Panc1 (cell line): ENCODE results near the gene POLR3A. TPM values are rescaled to one million over a fixed set of nuclear protein-coding genes. Genes with fewer than 3 reads are reported as not detected.

ENCODE experiments used
- ATAC-seq: fragments of 200-7000 bp; cut with Tn5 transposase; 2 replicates; pipeline ENCODE4 v1.9.1; 2020; ENCODE audit warnings: mild to moderate bottlenecking, moderate library complexity
- BruUV-seq: library from RNA; stranded (reverse); fragments of 400-500 nt; replicated peaks from 2 replicates; lab custom pipeline; 2021; lab: Mats Ljungman, UMichigan
- CTCF ChIA-PET: fragments of 300-600 bp; sonication (Branson Sonifier 250); formaldehyde crosslinking; loops from one replicate; lab custom pipeline; 2022; ENCODE audit warnings: antibody characterized with exemption; lab: Charles Lee
- POLR2A ChIA-PET: fragments of 300-600 bp; sonication (Branson Sonifier 250); formaldehyde crosslinking; loops from one replicate; lab custom pipeline; 2022; ENCODE audit warnings: antibody characterized with exemption; lab: Charles Lee
- DNase-seq: peaks from one replicate; pipeline ENCODE4 v3.0.0-alpha.2; 2010; ENCODE audit warnings: low read depth, low spot score
- H3K27ac ChIP-seq: 2 replicates; pipeline ENCODE4 v1.5.1; 2011; ENCODE audit warnings: mild to moderate bottlenecking, low read length, inconsistent platforms
- H3K27me3 ChIP-seq: fragments of 200-500 bp; sonication (Bioruptor generic); 2 replicates; pipeline ENCODE4 v1.6.0; 2014; ENCODE audit warnings: low read length, inconsistent platforms; ENCODE audit not compliant: control insufficient read depth, insufficient read depth
- H3K36me3 ChIP-seq: fragments of 200-500 bp; sonication (Bioruptor generic); 2 replicates; pipeline ENCODE4 v1.5.1; 2014; ENCODE audit warnings: inconsistent platforms, mild to moderate bottlenecking, low read length, moderate library complexity; ENCODE audit not compliant: control insufficient read depth, insufficient read depth
- H3K4me1 ChIP-seq: 2 replicates; pipeline ENCODE4 v1.5.1; 2011; ENCODE audit warnings: inconsistent platforms, mild to moderate bottlenecking, low read length, moderate library complexity; ENCODE audit not compliant: control insufficient read depth, insufficient read depth
- H3K4me3 ChIP-seq, 2 experiments: 2 replicates each; pipeline ENCODE4 v1.5.1; 2011 to 2012; ENCODE audit warnings: low read depth in 2 of 2, low read length in 2 of 2, mild to moderate bottlenecking in 2 of 2, inconsistent platforms in 1 of 2, moderate library complexity in 1 of 2
- H3K9me3 ChIP-seq: fragments of 200-500 bp; sonication (Bioruptor generic); 2 replicates; pipeline ENCODE4 v1.5.1; 2014; ENCODE audit warnings: low read depth, mild to moderate bottlenecking, inconsistent platforms, low read length, moderate library complexity; ENCODE audit not compliant: control insufficient read depth, insufficient read depth
- CTCF ChIP-seq: fragments of 450-650 bp; IDR thresholded peaks from 2 replicates; pipeline ENCODE4 v1.5.1; 2017; ENCODE audit warnings: mild to moderate bottlenecking
- POLR2AphosphoS5 ChIP-seq: IDR thresholded peaks from 2 replicates; pipeline ENCODE4 v1.6.1; 2012; ENCODE audit warnings: mild to moderate bottlenecking, low read depth, low read length, moderate library complexity
- REST ChIP-seq, 2 experiments: IDR thresholded peaks; 2 replicates each; pipeline ENCODE4 v1.6.1; 2011 to 2012; ENCODE audit warnings: low read depth in 2 of 2, control low read depth in 1 of 2, low read length in 1 of 2, mild to moderate bottlenecking in 1 of 2, moderate library complexity in 1 of 2; ENCODE audit not compliant: insufficient read depth in 1 of 2
- SIN3A ChIP-seq: IDR thresholded peaks from 2 replicates; pipeline ENCODE4 v1.6.1; 2012; ENCODE audit warnings: low read depth, mild to moderate bottlenecking, low read length, moderate library complexity, borderline replicate concordance; ENCODE audit not compliant: insufficient read depth
- TCF7L2 ChIP-seq: IDR thresholded peaks from 2 replicates; pipeline ENCODE4 v1.6.1; 2011; ENCODE audit warnings: mild to moderate bottlenecking, low read depth, low read length, inconsistent platforms
- in situ Hi-C: cut with HindIII; loops from 2 replicates; pipeline ENCODE4 v1.10.0; 2016; ENCODE audit warnings: low sequenced_read_pairs, low pct_unique_long_range_greater_than_20kb
- intact Hi-C: fragments of 100-400 bp; cut with micrococcal nuclease; formaldehyde crosslinking; loops from one replicate; pipeline ENCODE4 v1.10.0; 2022; ENCODE audit not compliant: unreplicated experiment
- total RNA-seq: library from RNA; stranded (reverse); gene quantifications from one replicate; pipeline ENCODE4 v1.2.1, GENCODE V29; 2021; ENCODE audit not compliant: unreplicated experiment

Gene POLR3A
- total RNA-seq, 1 experiment from 2014 or later = 26.3 TPM

- Histone ChIP-seq H3K36me3 (peaks cover 40% of the 10 kb centered on the region), H3K4me3 (no peak overlapping the region), H3K27me3 (no peaks in the 10 kb centered on the region), H3K4me1 (no peaks in the 10 kb centered on the region), H3K9me3 (no peaks in the 10 kb centered on the region), H3K27ac (no peak overlapping the region)
- ChIA-PET CTCF (no interaction called here), POLR2A (no interaction called here)
- intact Hi-C loops = no loop called here
- ATAC-seq (no peak), DNase-seq (no peak)
- TF ChIP-seq SIN3A = no peak
- in situ Hi-C loops = no loop called here
- BruUV-seq = no TSS peak
Measured at GRCh38 chr10:78021201-78021600, 8.1 kb downstream of the POLR3A start.

DNA sequence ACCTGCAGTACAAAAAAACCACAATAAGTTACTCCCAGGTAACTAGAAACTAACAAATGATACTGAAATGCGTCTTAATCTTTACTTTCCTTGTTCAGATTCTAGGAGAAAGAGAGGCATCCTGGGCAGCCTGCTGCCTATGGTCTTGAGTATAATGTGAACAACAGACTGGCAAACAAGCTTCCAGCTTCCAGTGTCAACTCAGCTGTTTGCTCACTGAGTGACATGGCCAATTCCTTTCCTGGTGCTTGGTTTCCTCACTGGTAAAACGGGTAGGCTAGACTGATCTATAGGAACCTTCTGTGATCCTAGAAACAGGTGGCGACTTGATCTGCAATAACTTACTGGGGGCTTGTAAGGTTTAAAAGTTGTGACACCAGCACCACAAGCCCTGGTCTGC is 10.1 kb downstream of the POLR3A start:
- intact Hi-C loops = no loop called here

More for the DNA sequence above, 10.1 kb downstream of the POLR3A start:
- TSS peak; percentile 54 for BruUV-seq
- ChIA-PET CTCF (interaction anchor here (0.7 kb wide), 1 partner anchor 28 kb away, joined by 8 read pairs; no protein-coding TSS in a partner anchor), POLR2A (interaction anchor here (0.6 kb wide), 2 partner anchors 168 to 210 kb away, joined by 5 to 6 read pairs; no protein-coding TSS in a partner anchor)
- Histone ChIP-seq H3K4me3 (no peak overlapping the region), H3K36me3 (peaks cover 42% of the 10 kb centered on the region), H3K27ac (no peak overlapping the region), H3K9me3 (no peaks in the 10 kb centered on the region), H3K27me3 (no peaks in the 10 kb centered on the region), H3K4me1 (no peaks in the 10 kb centered on the region)
- TF ChIP-seq POLR2AphosphoS5 (no peak), REST (IDR thresholded peaks at IDR 0.05; ENCODE audit: insufficient read depth in 1 of 2, low read depth in 2 of 2, low read length in 1 of 2) (no peak), TCF7L2 (no peak), CTCF (no peak), SIN3A (no peak)
- ATAC-seq (no peak), DNase-seq (no peak)
- in situ Hi-C loops = no loop called here
